HFFc6 (cell line): ENCODE results near the gene RTP3. TPM values are rescaled to one million over a fixed set of nuclear protein-coding genes. Genes with fewer than 3 reads are reported as not detected.
"Not testable (repeated sequence)": the region's sequence is repeated elsewhere in the genome, so short reads cannot be mapped to it uniquely, and the experiment has no call there.

ENCODE experiments used
- DNase-seq: peaks from one replicate; pipeline ENCODE4 v3.0.0-alpha.2; 2018
- H3K27ac Mint-ChIP-seq: 2 replicates; pipeline ENCODE4 v1.8.0; 2020; ENCODE audit warnings: mild to moderate bottlenecking, mixed read lengths
- H3K27me3 Mint-ChIP-seq: 2 replicates; pipeline ENCODE4 v1.8.0; 2021; ENCODE audit warnings: mild to moderate bottlenecking, moderate library complexity, mixed read lengths; ENCODE audit not compliant: insufficient read depth
- H3K36me3 Mint-ChIP-seq: 2 replicates; pipeline ENCODE4 v1.8.0; 2021; ENCODE audit warnings: low read depth, mixed read lengths
- H3K4me1 Mint-ChIP-seq: 2 replicates; pipeline ENCODE4 v1.8.0; 2020; ENCODE audit warnings: low read depth, mixed read lengths
- H3K4me3 Mint-ChIP-seq: 2 replicates; pipeline ENCODE4 v1.8.0; 2020; ENCODE audit warnings: mild to moderate bottlenecking, moderate library complexity, mixed read lengths
- H3K9me3 Mint-ChIP-seq: 2 replicates; pipeline ENCODE4 v1.8.0; 2020; ENCODE audit warnings: mild to moderate bottlenecking, mixed read lengths
- CTCF ChIP-seq: fragments of 200-600 bp; sonication (generic); IDR thresholded peaks from 2 replicates; pipeline ENCODE4 v1.5.0; 2021; ENCODE audit warnings: antibody characterized with exemption, mild to moderate bottlenecking
- total RNA-seq, 6 experiments: library from RNA; stranded (reverse); fragmentation: NEBNext Ultra II Directional; extraction: Animal tissue kit (Norgen Biotek cat#: 25700); gene quantifications; 2 replicates in 1 of 6; 3 replicates in 5 of 6; pipeline ENCODE4 v1.2.3, GENCODE V29; 2021

Gene RTP3
- total RNA-seq, 6 experiments from 2014 or later = not detected

GRCh38 chr3:46517016-46517783, 19.4 kb downstream of the RTP3 start:
- H3K27ac Mint-ChIP-seq = peak overlapping the region; percentile 90
- no peaks in the 10 kb centered on the region; the same call in 1 of the 2 replicates for H3K9me3 Mint-ChIP-seq
- DNase-seq = peak; percentile 89
- peaks cover 34% of the 10 kb centered on the region for H3K4me1 Mint-ChIP-seq
- H3K4me3 Mint-ChIP-seq = peak overlapping the region; percentile 60
- no peaks in the 10 kb centered on the region for H3K27me3 Mint-ChIP-seq
- H3K36me3 Mint-ChIP-seq = no peaks in the 10 kb centered on the region; the same call in 1 of the 2 replicates
- TF ChIP-seq CTCF = no peak

DNA sequence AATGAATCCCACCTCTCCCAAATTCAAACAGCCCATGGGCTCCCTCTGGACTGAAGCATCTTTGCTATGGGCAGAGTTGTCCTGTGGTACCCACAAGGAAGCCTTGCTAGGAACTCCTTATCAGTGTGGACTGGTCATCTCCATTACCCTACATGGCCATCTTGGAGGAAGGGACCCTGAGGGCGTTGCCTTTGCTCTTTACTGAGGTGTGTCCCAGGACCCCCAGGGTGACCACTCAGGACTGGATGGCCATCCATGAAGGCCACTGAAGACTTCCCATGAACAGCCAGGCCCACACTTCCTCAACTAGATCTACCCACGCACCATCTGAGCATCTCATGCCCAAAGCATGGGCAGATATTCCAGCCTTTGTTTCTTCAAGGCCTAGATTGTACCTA, 20.0 kb downstream of the RTP3 start:
- DNase-seq = no peak

GRCh38 chr3:46519952-46520351, 22.2 kb downstream of the RTP3 start:
- Mint-ChIP-seq H3K9me3 (no peaks in the 10 kb centered on the region; the same call in 1 of the 2 replicates), H3K36me3 (no peaks in the 10 kb centered on the region; the same call in 1 of the 2 replicates), H3K27ac (no peak overlapping the region), H3K4me1 (peaks cover 23% of the 10 kb centered on the region), H3K4me3 (no peak overlapping the region), H3K27me3 (no peaks in the 10 kb centered on the region)
- no peak for DNase-seq
- no peak for TF ChIP-seq CTCF

More for the DNA sequence above, 20.0 kb downstream of the RTP3 start:
- no peak overlapping the region for H3K4me3 Mint-ChIP-seq
- peaks cover 29% of the 10 kb centered on the region for H3K4me1 Mint-ChIP-seq
- no peak overlapping the region for H3K27ac Mint-ChIP-seq
- H3K36me3 Mint-ChIP-seq = no peaks in the 10 kb centered on the region; the same call in 1 of the 2 replicates
- no peaks in the 10 kb centered on the region; the same call in 1 of the 2 replicates for H3K9me3 Mint-ChIP-seq
- H3K27me3 Mint-ChIP-seq = no peaks in the 10 kb centered on the region
- TF ChIP-seq CTCF = no peak

DNA sequence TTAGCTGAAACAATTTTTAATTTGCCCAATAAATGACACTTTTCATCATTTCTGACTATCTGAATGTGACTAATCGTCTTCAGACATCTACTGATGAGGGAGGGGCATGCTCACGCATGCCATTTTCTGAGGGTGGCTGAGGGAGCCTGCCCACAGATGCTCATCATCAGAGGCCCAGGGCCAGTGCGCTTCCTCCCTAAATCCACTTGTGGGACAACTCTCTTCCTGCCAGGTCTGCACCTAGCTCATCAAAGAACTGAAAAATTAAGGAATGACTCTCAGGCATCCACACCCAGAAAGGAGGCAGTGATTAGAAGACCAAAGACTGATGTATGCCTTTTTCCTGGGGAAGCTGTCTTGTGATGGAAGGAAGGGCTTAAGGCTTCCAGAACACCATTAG, 22.8 kb downstream of the RTP3 start:
- no peak overlapping the region for H3K4me3 Mint-ChIP-seq
- no peak overlapping the region for H3K27ac Mint-ChIP-seq
- DNase-seq = no peak
- H3K27me3 Mint-ChIP-seq = no peaks in the 10 kb centered on the region
- peaks cover 23% of the 10 kb centered on the region for H3K4me1 Mint-ChIP-seq
- TF ChIP-seq CTCF = no peak
- no peaks in the 10 kb centered on the region; the same call in 1 of the 2 replicates for H3K9me3 Mint-ChIP-seq
- H3K36me3 Mint-ChIP-seq = no peaks in the 10 kb centered on the region; the same call in 1 of the 2 replicates

GRCh38 chr3:46521096-46521495, 23.3 kb downstream of the RTP3 start:
- Mint-ChIP-seq H3K27ac (no peak overlapping the region), H3K27me3 (no peaks in the 10 kb centered on the region)
- no peak for DNase-seq

DNA sequence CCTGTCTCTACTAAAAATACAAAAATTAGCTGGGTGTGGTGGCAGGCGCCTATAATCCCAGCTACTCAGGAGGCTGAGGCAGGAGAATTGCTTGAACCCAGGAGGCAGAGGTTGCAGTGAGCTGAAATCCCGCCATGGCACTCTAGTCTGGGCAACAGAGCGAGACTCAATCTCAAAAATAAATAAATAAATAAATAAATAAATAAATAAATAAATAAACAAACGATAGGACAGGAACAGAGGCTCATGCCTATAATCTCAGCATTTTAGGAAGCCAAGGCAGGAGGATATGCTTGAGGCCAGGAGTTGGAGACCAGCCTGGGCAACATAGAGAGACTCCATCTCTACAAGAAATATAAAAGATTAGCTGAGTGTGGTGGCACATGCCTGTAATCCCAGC, 24.4 kb downstream of the RTP3 start:
- H3K36me3 Mint-ChIP-seq, H3K4me1 Mint-ChIP-seq, H3K27me3 Mint-ChIP-seq, DNase-seq, H3K9me3 Mint-ChIP-seq, H3K27ac Mint-ChIP-seq, H3K4me3 Mint-ChIP-seq: not testable (repeated sequence)

More at GRCh38 chr3:46521096-46521495, 23.3 kb downstream of the RTP3 start:
- Mint-ChIP-seq H3K4me1 (peaks cover 20% of the 10 kb centered on the region), H3K36me3 (no peaks in the 10 kb centered on the region; the same call in 1 of the 2 replicates), H3K4me3 (no peak overlapping the region), H3K9me3 (no peaks in the 10 kb centered on the region; the same call in 1 of the 2 replicates)
- TF ChIP-seq CTCF = no peak
